Stomach (tissue), 9 donors: Measurements from ENCODE around the gene RPH3AL. TPM values are rescaled to one million over a fixed set of nuclear protein-coding genes. Genes with fewer than 3 reads are reported as not detected.

Experiments used
- DNase-seq, 2 donors: peaks; one replicate each; pipeline versions ENCODE4 v3.0.0 to v3.0.0-alpha.2; 2013 to 2019
- H3K27ac ChIP-seq, 5 donors: fragments of 200-600 bp in 4 of 5; sonication (generic) in 4 of 5; one replicate each; pipeline ENCODE4 v1.5.1; 2013 to 2019; ENCODE audit warnings: mild to moderate bottlenecking in 1 of 5, moderate library complexity in 1 of 5
- H3K27me3 ChIP-seq, 3 donors: fragments of 200-600 bp; sonication (generic); one replicate each; pipeline ENCODE4 v1.5.1; 2017 to 2019; ENCODE audit warnings: mixed run types in 1 of 3
- H3K36me3 ChIP-seq, 4 donors: fragments of 200-600 bp; sonication (generic); 1 replicate in 3 of 4; 2 replicates in 1 of 4; pipeline ENCODE4 v1.5.1; 2016 to 2019
- H3K4me1 ChIP-seq, 4 donors: fragments of 200-600 bp; sonication (generic); one replicate each; pipeline ENCODE4 v1.5.1; 2016 to 2019
- H3K4me3 ChIP-seq, 4 donors: fragments of 200-600 bp; sonication (generic) in 3 of 4; one replicate each; pipeline ENCODE4 v1.5.1; 2016 to 2019; ENCODE audit warnings: mild to moderate bottlenecking in 1 of 4
- H3K9me3 ChIP-seq, 4 donors: fragments of 200-600 bp; sonication (generic); one replicate each; pipeline ENCODE4 v1.5.1; 2016 to 2019
- CTCF ChIP-seq, 7 experiments: fragments of 450-650 bp in 4 of 7; fragments of 200-600 bp in 3 of 7; sonication (generic) in 3 of 7; IDR thresholded peaks; one replicate each; pipeline ENCODE4 v1.5.1; 2016 to 2019; ENCODE audit warnings: antibody characterized with exemption in 7 of 7, control low read depth in 2 of 7, mild to moderate bottlenecking in 1 of 7
- EP300 ChIP-seq: sonication (generic); formaldehyde crosslinking; IDR thresholded peaks from one replicate; pipeline ENCODE4 v1.6.1; 2017; ENCODE audit warnings: antibody characterized with exemption
- POLR2A ChIP-seq, 4 donors: fragments of 450-650 bp; IDR thresholded peaks; one replicate each; pipeline ENCODE4 v1.6.1; 2016; ENCODE audit warnings: antibody characterized with exemption in 4 of 4, control low read depth in 2 of 4, mild to moderate bottlenecking in 1 of 4, moderate library complexity in 1 of 4
- POLR2AphosphoS5 ChIP-seq, 3 donors: sonication (generic); formaldehyde crosslinking; IDR thresholded peaks; one replicate each; pipeline ENCODE4 v1.6.1; 2016; ENCODE audit warnings: antibody characterized with exemption in 3 of 3
- WGBS, 5 donors: extraction: QIAGEN DNeasy Blood & Tissue Kit in 3 of 5; methylation state at CpG; one replicate each; pipeline versions ENCODE4 v1.1.5 to v1.1.7; 2013 to 2018; 5-methylcytosine and 5-hydroxymethylcytosine counted together
- intact Hi-C: fragments of 100-400 bp; cut with DNase I; formaldehyde crosslinking; loops from one replicate; pipeline ENCODE4 v1.15.1; 2023; ENCODE audit warnings: low total_unique reads
- polyA plus RNA-seq, 3 donors: library from polyadenylated mRNA; stranded (reverse); fragments of 200-250 nt; gene quantifications; one replicate each; pipeline ENCODE4 v1.2.3, GENCODE V29; 2013
- total RNA-seq, 5 donors: library from RNA; depleted of rRNA; stranded (reverse); fragments of >200 nt; gene quantifications; one replicate each; pipeline versions ENCODE4 v1.1.0 to v1.2.3, GENCODE V29; 2014 to 2016
- donor health status: healthy with polysubstance abuse.
- donor health status: Bipolar disorder and iron deficiency.
- donor health status: healthy.

Gene RPH3AL
- total and polyA plus RNA-seq, 8 donors, result 4.9 to 38.5 (median 17.4) TPM

GRCh38 chr17:395179-395578 lies 42.6 kb upstream of the RPH3AL start:
- Histone ChIP-seq H3K27me3 (peaks cover 0 to 7% (median 0%) of the 10 kb centered on the region in 3 donors), H3K36me3 (no peaks in the 10 kb centered on the region), H3K4me3 (no peak overlapping the region), H3K27ac (no peak overlapping the region), H3K4me1 (peaks cover 0 to 11% (median 5%) of the 10 kb centered on the region in 4 donors), H3K9me3 (no peaks in the 10 kb centered on the region)
- no peak for TF ChIP-seq CTCF (IDR thresholded peaks at IDR 0.05)
- TF ChIP-seq POLR2A (IDR thresholded peaks at IDR 0.05), result no peak
- TF ChIP-seq POLR2AphosphoS5 (IDR thresholded peaks at IDR 0.05), result no peak
- TF ChIP-seq EP300, result no peak
- WGBS, 5 donors, result 86 to 97% (median 92%) methylated on average over 9 of the region's 9 CpGs
- intact Hi-C loops, result no loop called here
- no peak for DNase-seq

GRCh38 chr17:394718-395095 lies 42.1 kb upstream of the RPH3AL start:
- no peak overlapping the region for H3K27ac ChIP-seq
- no peak for DNase-seq
- peaks cover 0 to 11% (median 5%) of the 10 kb centered on the region in 4 donors for H3K4me1 ChIP-seq
- no peaks in the 10 kb centered on the region for H3K9me3 ChIP-seq
- intact Hi-C loops, result no loop called here
- WGBS, 5 donors, result 91 to 96% (median 94%) methylated on average over 9 of the region's 9 CpGs
- H3K36me3 ChIP-seq, result no peaks in the 10 kb centered on the region
- no peak for TF ChIP-seq POLR2AphosphoS5 (IDR thresholded peaks at IDR 0.05)
- no peak for TF ChIP-seq EP300
- no peak for TF ChIP-seq CTCF (IDR thresholded peaks at IDR 0.05)
- TF ChIP-seq POLR2A (IDR thresholded peaks at IDR 0.05), result no peak
- no peak overlapping the region for H3K4me3 ChIP-seq
- H3K27me3 ChIP-seq, result peaks cover 0 to 7% (median 0%) of the 10 kb centered on the region in 3 donors

- DNase-seq, result peak in 1 of 2 donors; percentile 64
- intact Hi-C loops, result no loop called here
- H3K27ac ChIP-seq, result no peak overlapping the region
- 55 to 66% (median 59%) methylated on average over 19 of the region's 19 CpGs for WGBS, 5 donors
- H3K27me3 ChIP-seq, result peaks cover 0 to 7% (median 0%) of the 10 kb centered on the region in 3 donors
- TF ChIP-seq POLR2A (IDR thresholded peaks at IDR 0.05) (no peak), CTCF (IDR thresholded peaks at IDR 0.05) (no peak), EP300 (no peak), POLR2AphosphoS5 (IDR thresholded peaks at IDR 0.05) (no peak)
- no peaks in the 10 kb centered on the region for H3K9me3 ChIP-seq
- H3K4me1 ChIP-seq, result peaks cover 0 to 11% (median 5%) of the 10 kb centered on the region in 4 donors
- no peaks in the 10 kb centered on the region for H3K36me3 ChIP-seq
- H3K4me3 ChIP-seq, result no peak overlapping the region
Measured at GRCh38 chr17:393806-394717, 41.5 kb upstream of the RPH3AL start.

GRCh38 chr17:391850-392249 lies 39.2 kb upstream of the RPH3AL start:
- intact Hi-C loops, result no loop called here
- Histone ChIP-seq H3K27ac (no peak overlapping the region), H3K36me3 (no peaks in the 10 kb centered on the region), H3K4me1 (peaks cover 0 to 11% (median 6%) of the 10 kb centered on the region in 4 donors), H3K9me3 (no peaks in the 10 kb centered on the region), H3K4me3 (no peak overlapping the region), H3K27me3 (peaks cover 0 to 12% (median 0%) of the 10 kb centered on the region in 3 donors)
- DNase-seq, result no peak
- TF ChIP-seq POLR2A (IDR thresholded peaks at IDR 0.05), result no peak
- TF ChIP-seq EP300, result no peak
- TF ChIP-seq CTCF (IDR thresholded peaks at IDR 0.05), result no peak
- no peak for TF ChIP-seq POLR2AphosphoS5 (IDR thresholded peaks at IDR 0.05)
- WGBS, 5 donors, result 79 to 84% (median 82%) methylated on average over 11 of the region's 11 CpGs
